ENCODE results near the gene C2orf42. TPM values are rescaled to one million over a fixed set of nuclear protein-coding genes. Genes with fewer than 3 reads are reported as not detected.
A peak's percentile ranks its signal among the peaks of the same experiment; 100 is the strongest.

Gene C2orf42
- total RNA-seq, 3 donors from 2014 or later: 18.7 to 30.0 (median 20.3) TPM

DNA sequence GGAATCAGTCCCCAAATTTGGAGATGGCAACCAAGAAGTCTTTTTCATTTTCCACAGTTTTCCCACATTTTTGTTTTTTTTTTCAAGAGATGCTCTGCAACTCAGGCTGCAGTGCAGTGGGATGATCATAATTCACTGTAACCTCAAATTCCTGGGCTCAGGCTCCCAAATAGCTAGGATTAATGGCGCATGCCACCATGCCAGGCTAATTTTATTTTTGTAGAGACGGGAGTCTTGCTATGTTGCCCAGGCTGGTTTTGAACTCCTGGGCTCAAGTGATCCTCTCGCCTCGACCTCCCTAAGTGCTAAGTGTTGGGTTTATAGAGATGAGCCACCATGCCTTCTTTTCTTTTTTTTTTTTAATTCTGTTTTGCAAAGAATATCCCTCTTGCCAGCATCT, 68.3 kb downstream of the C2orf42 start:
- Histone ChIP-seq H3K9me3 (no peaks in the 10 kb centered on the region), H3K4me1 (no peaks in the 10 kb centered on the region), H3K4me3 (no peak overlapping the region), H3K36me3 (no peaks in the 10 kb centered on the region), H3K27ac (peak overlapping the region in 1 of 2 donors; percentile 95), H3K27me3 (no peaks in the 10 kb centered on the region)
- intact Hi-C loops (cut with DNase I; ENCODE audit: low total_unique reads): no loop called here
- TF ChIP-seq POLR2AphosphoS5 (IDR thresholded peaks at IDR 0.05): no peak
- TF ChIP-seq POLR2A (IDR thresholded peaks at IDR 0.05): no peak
- TF ChIP-seq, protein P1, sequence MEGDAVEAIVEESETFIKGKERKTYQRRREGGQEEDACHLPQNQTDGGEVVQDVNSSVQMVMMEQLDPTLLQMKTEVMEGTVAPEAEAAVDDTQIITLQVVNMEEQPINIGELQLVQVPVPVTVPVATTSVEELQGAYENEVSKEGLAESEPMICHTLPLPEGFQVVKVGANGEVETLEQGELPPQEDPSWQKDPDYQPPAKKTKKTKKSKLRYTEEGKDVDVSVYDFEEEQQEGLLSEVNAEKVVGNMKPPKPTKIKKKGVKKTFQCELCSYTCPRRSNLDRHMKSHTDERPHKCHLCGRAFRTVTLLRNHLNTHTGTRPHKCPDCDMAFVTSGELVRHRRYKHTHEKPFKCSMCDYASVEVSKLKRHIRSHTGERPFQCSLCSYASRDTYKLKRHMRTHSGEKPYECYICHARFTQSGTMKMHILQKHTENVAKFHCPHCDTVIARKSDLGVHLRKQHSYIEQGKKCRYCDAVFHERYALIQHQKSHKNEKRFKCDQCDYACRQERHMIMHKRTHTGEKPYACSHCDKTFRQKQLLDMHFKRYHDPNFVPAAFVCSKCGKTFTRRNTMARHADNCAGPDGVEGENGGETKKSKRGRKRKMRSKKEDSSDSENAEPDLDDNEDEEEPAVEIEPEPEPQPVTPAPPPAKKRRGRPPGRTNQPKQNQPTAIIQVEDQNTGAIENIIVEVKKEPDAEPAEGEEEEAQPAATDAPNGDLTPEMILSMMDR (IDR thresholded peaks at IDR 0.05): no peak
- DNase-seq (ENCODE audit: low spot score in 2 of 2): no peak

DNA sequence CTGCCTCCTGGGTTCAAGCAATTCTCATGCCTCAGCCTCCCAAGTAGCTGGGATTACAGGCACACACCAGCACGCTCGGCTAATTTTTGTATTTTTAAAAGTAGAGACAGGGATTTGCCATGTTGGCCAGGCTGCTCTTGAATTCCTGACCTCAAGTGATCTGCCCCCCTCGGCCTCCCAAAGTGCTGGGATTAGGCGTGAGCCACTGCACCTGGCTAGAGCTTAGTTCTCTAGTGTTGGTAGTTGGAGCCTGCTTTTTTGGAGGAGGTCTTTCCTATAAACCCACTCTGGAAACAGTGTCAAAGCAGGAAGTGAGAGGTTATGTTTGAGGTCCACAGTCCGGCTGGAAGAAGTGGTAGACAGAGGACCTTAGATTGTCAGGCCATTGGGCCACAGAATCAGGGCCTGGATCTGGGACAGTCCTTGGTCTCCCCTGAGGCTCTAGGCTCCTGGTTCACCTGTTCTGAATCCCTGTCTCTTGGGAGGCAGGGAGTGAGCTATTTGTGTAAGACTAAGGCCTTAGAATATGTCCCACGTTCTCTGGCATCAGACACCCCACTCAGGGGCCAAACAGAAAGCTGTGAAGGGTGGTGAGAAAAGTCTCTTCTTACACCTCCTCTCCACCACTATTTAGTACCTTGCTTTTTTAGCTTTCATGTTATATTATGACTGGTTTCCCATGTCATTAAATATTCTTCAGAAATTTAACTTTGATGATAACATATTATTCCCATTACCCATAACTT, 69.0 kb downstream of the C2orf42 start:
- no peaks in the 10 kb centered on the region for H3K36me3 ChIP-seq

DNA sequence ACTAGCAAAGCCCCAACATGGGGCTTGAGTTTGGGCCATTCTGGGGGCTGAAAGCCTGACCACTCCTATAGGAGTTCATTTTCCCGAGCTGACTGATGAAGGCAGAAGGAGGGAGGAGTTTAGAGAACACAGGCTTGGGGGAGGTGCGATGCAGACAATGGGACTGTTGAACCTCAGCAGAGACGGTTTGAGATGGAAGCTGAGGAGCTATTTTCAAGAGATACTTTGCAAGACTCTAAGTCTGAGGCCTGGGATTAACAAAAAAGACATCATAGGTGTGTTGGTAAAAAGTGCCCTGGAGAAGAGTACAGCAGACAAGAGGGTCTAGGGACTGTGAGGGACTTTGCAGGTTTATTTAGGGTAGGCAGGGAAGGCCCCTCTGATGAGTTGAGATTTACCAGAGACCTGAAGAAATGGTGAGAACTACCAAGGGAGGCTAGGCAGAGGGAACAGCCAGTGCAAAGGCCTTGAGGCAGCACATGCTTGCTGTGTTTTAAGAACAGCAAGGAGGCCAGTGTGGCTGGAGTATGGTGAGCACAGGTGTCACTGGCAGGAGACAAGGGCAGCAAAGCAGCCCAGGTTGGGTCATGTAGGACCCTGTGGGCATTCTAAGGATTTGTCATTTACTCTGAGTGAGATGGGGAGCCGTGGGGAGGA, 71.9 kb downstream of the C2orf42 start:
- TF ChIP-seq, protein P1 (IDR thresholded peaks at IDR 0.05): no peak
- TF ChIP-seq POLR2AphosphoS5 (IDR thresholded peaks at IDR 0.05): no peak
- TF ChIP-seq POLR2A (IDR thresholded peaks at IDR 0.05): no peak
- Histone ChIP-seq H3K27me3 (no peaks in the 10 kb centered on the region), H3K4me1 (no peaks in the 10 kb centered on the region), H3K27ac (no peak overlapping the region), H3K9me3 (no peaks in the 10 kb centered on the region), H3K4me3 (no peak overlapping the region), H3K36me3 (no peaks in the 10 kb centered on the region)
- intact Hi-C loops (cut with DNase I; ENCODE audit: low total_unique reads): no loop called here
- DNase-seq (ENCODE audit: low spot score in 2 of 2): no peak

More for the DNA sequence above, 69.0 kb downstream of the C2orf42 start:
- Histone ChIP-seq H3K4me3 (no peak overlapping the region), H3K9me3 (no peaks in the 10 kb centered on the region), H3K4me1 (no peaks in the 10 kb centered on the region), H3K27me3 (no peaks in the 10 kb centered on the region), H3K27ac (peak overlapping the region; percentile 29 to 95)
- TF ChIP-seq, protein P1 (IDR thresholded peaks at IDR 0.05): no peak
- no peak for TF ChIP-seq POLR2AphosphoS5 (IDR thresholded peaks at IDR 0.05)
- no peak for TF ChIP-seq POLR2A (IDR thresholded peaks at IDR 0.05)
- intact Hi-C loops (cut with DNase I; ENCODE audit: low total_unique reads): no loop called here
- no peak for DNase-seq (ENCODE audit: low spot score in 2 of 2)

DNA sequence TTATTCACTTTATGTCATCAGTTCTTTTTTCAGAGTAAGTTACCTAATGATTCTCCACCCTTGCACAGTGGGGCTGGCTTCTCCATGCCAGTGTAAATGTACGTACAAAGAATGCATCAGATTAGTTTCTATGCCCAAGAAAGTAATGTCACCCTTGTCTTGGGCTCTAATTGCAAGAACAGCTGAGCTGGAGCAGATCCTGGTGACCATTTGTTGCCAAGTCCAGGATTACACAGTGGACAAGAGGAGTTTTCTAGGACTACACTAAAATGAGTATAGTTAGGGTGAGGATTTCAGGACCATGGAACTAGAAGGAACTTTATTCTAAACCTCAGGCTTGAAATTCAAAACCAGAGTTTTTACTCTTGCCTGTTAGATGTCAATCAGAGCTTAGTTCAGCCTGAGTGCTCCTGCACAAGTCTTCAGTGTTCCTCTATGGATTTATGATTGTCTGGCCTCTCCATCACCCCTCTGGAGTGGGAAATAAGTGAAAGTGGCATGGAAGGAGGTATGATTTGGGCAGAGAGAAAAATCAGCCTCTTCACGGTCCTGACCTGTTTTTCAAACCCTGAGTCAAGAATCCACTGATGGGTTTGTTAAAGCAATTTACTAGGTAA, 73.8 kb downstream of the C2orf42 start:
- H3K4me1 ChIP-seq: peaks cover 0 to under 1% of the 10 kb centered on the region in 2 donors
- H3K36me3 ChIP-seq: no peaks in the 10 kb centered on the region
- H3K4me3 ChIP-seq: no peak overlapping the region
- H3K9me3 ChIP-seq: no peaks in the 10 kb centered on the region
- H3K27me3 ChIP-seq: no peaks in the 10 kb centered on the region
- no peak overlapping the region for H3K27ac ChIP-seq
- no peak for DNase-seq (ENCODE audit: low spot score in 2 of 2)
- TF ChIP-seq POLR2A (IDR thresholded peaks at IDR 0.05) (no peak), POLR2AphosphoS5 (IDR thresholded peaks at IDR 0.05) (no peak)
- TF ChIP-seq, protein P1 (IDR thresholded peaks at IDR 0.05): no peak
- intact Hi-C loops (cut with DNase I; ENCODE audit: low total_unique reads): no loop called here
